Activated CD4-positive, alpha-beta T cell treated with anti-CD3 and anti-CD28 coated beads, Interleukin-2, Interleukin-4, amounts not matched to agents 100 ng/mL and 50 ng/mL, durations not matched to agents 16 hours and 8 hours (primary cell): ENCODE results near the gene AMIGO3.
A peak's percentile ranks its signal among the peaks of the same experiment; 100 is the strongest.
"Not testable (repeated sequence)": the region's sequence is repeated elsewhere in the genome, so short reads cannot be mapped to it uniquely, and the experiment has no call there.

Experiments used
- DNase-seq: peaks from one replicate; pipeline ENCODE4 v3.0.0-alpha.2; 2020; ENCODE audit warnings: low spot score

AMIGO3 gene

DNA sequence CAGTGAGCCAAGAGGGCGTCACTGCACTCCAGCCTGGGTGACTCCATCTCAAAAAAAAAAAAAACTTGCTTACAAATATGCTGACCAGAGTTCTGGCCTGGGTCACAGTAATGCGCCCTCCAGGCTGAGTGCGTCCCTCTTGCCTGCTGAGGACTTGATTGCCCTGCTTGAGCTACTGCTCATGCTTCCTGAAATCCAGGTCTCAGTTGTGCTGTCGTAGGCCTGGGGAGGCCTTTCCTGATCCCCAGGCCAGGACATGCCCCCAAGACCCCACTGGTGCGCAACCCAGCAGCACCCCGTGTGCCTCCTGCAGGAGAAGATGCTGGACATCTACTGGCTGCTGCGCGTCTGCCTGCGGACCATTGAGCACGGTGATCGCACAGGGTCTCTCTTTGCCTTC lies 7.3 kb downstream of the AMIGO3 start:
- no peak for DNase-seq

DNA sequence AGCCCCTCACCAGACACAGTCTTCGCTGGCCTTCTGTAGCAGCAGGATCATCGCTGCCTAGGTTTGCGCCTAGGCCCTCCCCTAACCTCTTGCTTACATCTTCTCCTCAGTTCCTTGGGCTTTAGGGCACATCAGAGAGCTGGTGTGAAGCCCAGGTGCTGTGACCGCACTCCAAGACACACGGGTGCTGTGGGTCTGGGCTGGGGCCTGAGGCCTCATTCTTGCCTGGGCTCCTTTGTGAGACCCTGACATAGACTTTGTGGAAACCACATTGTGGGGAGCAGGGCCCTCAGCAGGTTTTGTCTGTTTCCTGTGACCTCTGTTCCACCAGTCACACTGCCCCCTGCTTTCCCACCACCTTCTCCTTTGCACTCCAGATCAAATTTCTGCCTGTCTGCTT lies 8.0 kb downstream of the AMIGO3 start:
- no peak for DNase-seq

DNA sequence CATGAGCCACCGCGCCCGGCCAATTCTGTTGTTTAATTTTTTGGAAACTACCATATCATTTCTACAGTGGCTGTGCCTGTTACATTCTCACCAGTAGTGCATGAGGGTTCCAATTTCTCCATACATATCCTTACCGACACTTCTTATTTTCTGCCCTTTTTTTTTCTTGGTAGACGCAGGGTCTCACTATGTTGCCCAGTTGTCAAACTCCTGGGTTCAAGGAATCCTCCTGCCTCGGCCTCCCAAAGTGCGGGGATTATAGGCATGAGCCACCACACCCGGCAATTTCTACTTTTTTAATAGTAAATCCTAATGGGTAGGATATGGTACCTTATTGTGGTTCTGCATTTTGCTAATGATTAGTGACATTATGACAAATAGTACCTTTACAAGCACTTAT lies 9.6 kb downstream of the AMIGO3 start:
- DNase-seq, result no peak

DNA sequence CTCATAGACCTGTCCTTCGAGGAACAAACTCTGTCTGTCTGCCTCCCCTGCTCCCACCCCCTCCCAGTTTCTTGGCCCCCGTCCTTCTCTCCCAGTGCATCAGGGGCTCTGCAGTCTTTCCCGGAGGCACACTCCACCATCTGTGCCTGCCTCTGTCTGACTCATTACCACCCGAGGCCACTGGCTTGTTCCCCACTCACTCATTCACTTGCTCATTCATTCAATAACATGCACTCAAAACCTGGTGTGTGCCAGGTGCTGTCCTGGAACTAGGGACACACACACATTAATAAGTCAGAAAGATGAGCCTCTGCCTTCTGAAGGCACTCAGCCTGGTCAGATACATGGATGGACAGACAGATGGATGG lies 12.4 kb downstream of the AMIGO3 start:
- no peak for DNase-seq

DNA sequence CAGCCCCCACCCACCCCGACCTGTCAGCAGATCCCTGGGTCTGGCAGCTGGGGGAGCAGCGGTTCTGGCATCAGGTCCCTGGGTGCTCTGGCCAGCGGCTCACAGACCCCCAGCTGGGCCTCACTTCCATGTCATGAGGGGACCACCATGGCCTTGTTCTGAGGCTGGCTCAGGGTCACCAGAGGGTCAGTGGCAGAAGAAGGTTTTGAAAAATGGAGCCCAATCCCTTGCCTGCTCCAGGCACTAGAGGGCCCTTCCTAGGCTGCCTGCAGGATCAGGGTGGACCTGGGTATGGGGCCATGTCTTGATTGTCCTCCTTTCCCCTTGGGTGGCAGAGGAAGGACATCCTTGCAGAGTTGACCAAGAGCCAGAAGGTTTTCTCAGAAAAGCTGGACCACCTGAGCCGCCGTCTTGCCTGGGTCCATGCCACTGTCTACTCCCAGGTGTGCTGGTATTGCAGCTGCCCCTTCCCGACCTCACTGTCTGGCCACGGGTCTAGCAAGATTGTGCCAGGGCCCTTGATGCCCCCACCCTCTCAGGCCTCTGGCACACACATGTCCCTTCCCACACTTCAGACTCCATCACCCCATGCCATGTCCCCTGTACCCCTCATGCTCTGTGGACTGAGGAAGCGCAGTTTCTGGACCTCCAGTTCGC lies 12.9 kb downstream of the AMIGO3 start:
- no peak for DNase-seq

DNA sequence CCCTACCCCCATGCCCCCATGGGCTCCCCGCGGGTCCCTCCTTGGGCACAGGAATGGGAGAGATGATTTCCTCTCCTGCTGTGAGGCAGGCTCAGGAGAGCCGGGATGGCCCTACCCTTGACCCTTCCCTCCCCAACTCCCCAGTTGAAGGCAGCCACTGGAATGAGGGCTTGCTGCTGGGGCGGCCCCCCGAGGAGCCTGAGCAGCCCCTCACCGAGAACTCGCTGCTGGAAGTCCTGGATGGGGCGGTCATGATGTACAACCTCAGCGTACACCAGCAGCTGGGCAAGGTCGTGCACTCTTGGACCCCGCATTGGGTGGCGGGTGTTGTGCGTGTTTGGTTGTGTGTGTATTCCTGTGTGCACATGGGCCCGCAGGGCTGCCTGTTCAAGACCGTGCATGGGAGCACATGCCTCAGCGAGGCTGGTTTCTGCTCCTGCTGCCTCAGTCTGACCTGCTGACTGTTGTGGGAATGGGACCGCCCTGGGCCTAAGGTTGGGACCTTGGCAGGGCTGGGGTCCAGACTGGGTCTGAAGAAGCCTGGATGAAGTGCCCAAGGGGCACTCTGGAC lies 14.0 kb downstream of the AMIGO3 start:
- DNase-seq, result no peak

DNA sequence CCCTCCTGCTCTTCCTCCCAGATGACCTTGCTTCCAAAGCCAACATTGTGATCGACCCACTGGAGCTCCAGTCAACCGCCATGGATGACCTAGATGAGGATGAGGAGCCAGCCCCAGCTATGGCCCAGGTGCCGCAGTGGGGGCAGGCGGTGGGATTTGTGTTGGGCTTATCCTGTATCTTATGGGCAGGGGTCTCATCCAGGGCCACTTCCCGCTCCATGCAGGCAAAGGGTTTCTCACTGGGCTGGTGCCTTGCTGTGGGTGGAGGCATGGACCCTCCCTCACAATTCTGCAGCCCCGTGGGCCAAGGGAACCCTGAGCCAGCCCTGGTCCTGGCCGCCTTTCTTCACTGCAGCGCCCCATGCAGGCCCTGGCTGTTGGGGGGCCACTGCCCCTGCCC lies 14.9 kb downstream of the AMIGO3 start:
- DNase-seq, result no peak

DNA sequence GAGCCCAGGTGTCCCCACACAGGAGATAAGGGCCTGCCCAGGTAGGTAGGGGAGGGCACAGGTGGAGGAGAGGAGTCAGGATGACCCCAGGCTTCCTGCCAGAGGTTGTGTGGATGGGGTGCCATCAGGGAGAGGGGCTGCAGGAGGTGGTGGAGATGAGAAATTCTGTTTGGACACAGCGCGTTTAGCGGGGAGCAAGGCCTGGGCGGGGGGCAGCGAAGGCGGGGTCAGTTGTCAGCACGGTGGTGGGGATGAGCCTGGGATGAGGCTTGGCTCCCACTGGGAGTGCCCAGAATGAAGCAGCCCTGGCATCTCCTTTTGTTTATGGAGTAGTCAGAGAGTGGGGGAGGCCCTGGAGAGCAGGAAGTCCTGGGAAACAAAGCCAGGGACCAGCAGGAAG lies 15.5 kb downstream of the AMIGO3 start:
- DNase-seq, result no peak

DNA sequence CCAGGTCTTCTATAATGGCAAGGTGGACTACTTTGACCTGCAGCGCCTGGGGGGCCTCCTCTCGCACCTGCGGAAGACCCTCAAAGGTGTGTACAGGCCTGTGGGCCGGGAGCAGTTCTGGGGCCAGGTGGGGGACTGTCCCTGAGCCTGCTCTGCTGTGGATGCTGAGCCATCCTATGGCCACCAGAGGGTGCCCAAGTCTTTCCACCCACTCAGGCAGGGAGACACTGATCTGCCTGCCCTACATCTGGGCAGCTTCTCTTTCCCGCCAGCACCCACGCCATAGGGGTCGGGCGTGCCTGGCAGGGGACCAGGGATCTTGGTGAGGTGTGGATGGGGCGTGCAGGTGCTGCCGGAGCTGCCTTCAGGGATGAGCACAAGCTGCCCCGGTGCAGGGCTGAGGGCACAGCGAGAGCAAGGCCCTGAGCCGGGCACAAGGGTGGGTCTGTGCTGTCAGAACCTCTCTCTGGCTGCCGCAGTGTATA lies 16.0 kb downstream of the AMIGO3 start:
- peak; percentile 65 for DNase-seq

DNA sequence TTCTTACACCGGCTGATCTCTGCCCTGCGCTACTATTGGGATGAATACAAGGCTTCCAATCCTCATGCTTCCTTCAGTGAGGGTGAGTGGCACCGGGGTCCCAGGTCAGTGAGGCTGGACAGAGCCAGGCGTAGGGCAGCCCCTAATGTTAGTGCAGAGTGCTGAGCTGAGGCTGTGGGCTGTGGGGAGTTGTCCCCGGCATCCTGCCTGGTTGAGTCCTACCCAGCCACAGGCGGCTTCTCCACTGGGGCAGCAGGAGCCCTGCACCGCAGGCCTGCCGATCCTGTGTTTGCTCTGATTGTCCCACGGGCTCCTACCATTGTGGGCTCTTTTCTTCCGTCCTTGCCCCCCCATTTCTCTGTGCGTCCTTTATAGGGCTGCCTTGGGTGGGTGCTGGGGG lies 16.8 kb downstream of the AMIGO3 start:
- DNase-seq, result no peak

DNA sequence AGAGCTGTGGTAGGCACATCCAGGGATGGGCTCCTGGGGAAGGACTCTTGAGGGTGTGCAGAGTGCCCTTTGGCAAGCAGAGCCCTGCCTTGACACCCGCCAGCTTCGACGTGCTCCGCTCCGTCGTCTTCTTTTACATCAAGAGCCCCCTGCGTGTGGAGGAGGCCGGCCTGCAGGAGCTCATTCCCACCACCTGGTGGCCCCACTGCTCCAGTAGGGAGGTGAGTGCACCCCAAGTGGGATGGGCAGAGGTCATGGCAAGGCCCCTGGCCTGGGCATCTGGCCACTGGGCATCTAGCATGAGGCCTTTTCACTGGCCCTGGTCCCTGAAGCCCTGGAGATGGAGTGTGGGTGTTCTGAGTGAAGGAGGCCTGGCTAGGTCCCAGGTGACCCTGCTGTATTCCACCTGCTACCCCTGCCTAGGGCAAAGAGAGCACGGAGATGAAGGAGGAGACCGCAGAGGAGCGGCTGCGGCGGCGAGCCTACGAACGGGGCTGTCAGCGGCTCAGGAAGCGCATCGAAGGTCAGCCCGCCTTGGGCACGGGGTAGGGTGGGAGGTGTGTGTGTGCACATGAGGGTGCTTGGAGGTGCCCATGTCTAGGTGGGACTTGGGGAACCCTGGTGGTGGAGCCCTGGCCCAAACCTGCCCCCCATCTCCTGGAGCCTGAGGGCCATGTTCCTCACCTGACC lies 18.0 kb downstream of the AMIGO3 start:
- no peak for DNase-seq

DNA sequence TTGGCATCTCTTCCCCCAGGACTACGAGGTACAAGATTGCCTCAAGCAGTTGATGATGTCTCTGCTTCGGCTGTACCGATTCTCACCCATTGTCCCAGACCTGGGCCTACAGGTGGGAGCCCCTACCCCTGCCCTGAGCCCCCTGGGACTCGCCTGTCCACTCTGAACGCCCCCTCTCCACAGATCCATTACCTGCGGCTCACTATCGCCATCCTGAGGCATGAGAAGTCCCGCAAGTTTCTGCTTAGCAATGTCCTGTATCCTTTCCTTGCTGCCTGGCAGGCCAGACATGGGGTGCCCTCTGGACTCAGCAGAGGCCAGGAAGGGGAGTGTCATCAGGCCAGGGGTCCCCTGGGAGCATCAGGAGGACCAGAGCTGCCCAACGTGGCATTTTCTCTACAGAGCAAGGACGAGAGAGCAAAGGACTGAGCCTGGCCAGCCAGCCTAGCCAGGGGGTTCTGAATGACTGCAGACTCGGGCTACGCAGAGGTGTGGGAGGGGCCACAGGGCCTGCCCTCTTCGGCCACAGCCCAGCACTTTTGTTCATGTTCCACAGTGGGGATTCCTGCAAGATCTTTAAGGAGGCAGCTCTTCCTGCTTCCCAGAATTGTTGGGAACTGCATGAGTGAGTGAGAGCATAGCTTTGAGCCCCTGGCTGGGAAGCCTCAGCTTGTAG lies 18.9 kb downstream of the AMIGO3 start:
- no peak for DNase-seq

DNA sequence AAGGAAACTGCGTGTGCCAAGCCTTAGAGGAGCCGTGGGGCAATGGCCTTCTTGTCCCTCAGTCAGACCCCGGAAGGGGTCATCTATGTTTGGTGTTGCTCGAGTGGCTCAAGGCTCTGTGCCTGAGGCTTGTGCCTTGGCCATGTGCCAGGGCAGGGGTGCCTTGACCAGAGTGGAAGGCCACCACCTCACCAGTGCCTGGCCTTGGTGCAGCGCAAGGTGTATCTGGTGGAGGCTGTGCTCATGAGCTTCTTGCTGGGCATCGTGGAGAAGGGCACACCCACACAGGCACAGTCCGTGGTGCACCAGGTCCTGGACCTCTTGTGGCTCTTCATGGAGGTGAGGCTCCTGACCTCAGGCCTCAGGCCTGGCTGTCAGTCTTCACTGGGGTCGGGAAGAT lies 19.5 kb downstream of the AMIGO3 start:
- no peak for DNase-seq

DNA sequence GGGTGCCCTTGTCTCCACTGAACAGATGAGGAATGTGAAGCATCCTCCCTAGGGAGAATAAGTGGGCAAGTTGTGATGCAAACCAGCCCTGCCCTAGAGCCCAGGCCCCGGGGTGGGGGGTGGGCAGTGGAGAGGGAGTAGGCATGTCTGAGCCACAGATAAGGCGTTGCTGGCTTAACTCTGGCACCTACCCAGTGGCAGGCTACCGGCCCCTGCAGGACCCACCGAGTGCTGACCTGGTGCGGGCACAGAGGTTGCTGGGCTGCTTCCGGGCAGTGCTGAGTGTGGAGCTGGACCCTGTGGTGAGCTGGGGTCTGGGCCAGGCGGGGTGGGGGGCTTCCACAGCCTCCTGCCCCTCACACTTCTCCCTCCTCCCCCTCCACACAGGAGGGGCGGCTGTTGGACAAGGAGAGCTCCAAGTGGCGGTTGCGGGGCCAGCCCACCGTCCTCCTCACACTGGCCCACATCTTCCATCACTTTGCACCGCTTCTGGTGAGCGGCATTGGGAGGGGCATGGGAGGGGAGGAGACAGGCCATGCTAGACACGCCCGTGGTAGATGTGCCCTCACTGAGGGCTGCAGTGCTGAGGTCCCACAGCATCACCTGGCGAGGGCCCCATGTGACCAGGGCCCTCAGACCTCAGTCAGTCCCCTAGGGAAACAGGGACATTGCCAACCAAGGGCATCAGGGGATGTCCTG lies 20.1 kb downstream of the AMIGO3 start:
- DNase-seq, result no peak

DNA sequence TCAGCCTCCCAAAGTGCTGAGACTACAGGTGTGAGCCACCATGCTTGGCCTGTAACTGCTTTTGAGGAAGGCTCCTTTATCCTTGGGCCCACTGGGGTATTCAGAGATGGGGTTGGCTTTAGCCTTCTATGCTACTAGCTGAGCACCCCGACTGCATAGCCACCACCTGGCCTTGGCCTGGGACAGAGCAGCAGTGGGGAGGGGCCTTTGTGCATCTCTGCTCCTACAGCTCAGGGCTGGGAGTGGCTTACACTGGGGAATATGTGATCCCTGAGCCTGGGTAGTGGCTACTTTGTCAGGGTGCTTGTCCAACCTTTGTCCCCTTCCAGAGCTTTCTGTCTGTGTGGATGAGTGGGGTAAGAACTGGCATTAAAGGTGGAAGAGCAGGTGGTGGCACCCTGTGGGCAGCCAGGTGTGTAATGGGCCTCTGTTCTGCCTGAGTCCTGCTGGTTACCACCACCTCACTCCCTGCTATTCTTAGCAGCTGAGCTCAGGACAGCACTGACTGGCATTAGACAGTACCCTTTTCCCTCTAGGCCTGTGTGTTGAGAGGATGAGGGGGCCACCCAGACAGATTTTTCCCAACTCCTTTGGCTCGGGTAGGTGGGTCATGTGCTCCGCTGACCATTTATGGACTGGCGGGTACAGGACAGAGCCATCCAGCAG lies 24.0 kb downstream of the AMIGO3 start:
- not testable (repeated sequence) for DNase-seq

DNA sequence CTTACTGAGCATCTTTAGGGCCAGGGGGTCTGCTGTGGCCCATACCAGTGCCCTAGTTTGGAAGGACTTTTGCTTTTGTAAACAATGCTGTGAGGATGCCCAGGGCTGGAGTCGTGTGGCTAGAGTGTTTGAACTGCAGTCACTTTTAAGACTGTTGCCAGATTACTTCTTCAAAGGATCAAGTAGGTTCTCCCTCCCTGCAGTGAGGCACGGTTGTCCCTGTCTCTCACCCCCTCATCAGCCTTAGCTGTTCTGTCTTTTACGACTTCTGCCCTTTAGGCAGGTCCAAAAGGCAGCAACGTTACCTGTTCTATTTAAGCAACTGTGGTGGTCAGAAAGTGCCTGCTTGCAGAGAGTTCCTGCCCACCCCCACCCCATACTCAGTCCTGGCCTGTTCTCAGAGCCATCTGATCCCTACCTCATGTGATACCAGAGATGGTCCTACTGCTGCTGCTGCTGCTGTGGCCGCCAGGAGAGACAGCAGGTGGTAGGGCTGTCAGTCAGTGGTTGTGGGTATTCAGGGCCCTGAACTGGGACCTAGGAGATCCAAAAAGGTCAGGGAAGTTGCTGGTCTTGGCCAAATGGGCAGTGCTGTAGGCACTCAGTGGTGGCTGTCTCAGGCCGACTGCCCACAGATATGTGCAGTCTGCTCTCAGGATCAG lies 24.9 kb downstream of the AMIGO3 start:
- not testable (repeated sequence) for DNase-seq

DNA sequence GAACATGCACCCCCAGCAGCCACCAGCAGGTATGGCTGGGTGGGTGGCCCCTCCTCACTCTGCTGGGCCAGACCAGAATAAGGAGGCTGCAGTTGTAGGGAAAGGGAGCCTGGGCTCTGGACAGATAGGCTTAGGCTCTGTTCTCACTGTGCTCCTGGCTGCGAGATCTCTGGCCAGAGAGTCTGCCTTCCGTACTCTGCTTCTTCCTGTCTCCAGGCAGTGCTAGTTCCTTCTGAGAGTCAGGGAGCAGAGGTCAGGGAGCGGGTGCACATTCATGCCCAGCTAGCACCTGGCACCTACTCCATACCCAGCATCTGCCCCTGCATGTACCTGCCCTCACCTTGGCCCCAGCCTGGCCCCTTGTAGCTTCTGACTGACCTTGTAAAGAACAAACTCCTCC lies 28.0 kb downstream of the AMIGO3 start:
- not testable (repeated sequence) for DNase-seq

DNA sequence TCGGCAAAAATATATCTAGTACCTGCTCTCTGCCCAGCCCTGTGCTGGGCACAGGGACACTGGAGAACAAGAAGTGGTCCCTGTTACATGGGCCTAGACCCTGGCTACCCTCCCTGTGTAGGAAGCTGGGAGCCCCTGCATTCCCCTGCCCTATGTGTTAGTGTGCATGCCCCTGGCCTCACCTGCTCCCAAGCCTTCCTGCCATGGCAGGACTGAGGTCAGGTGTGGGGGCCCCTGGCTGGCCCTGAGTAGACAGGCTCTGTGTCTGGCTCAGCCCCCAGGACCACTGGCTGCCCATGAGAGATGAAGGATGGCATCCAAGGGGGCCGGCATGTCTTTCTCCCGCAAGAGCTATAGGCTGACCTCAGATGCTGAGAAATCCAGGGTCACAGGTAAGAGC lies 28.6 kb downstream of the AMIGO3 start:
- DNase-seq, result not testable (repeated sequence)

DNA sequence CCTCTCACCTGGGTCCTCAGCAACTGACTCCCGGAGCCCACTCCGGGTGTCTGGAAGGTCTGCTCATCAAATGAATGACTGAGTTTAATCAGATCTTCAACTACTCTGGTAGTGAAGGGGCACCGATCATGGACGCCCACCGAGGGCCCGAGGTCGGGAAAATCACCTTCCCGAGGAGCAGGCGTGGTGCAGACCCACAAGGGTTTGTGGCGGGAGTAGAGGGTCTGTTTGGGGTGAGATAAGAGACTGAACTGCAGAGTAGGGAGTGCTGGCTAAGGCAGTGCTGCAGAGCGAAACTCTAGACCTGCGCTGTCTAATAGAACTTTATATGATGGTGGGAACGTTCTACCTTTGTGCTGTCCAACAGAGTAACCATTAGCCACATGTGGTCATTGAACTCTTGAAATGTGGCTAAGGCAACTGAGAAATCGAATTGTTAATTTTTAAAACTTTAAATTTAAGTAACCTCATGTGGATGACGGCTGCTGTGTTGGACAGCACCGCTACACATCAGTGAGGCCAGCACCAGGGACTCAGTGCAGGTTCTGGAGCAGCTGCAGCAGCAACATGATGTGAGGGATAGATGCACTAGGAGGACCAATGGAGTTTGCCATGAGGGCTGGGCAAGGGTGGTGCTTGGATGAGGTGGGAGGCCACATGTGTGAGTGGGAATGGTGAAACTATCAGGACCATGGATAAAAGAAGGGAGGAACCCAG lies 29.4 kb downstream of the AMIGO3 start:
- DNase-seq, result not testable (repeated sequence)

DNA sequence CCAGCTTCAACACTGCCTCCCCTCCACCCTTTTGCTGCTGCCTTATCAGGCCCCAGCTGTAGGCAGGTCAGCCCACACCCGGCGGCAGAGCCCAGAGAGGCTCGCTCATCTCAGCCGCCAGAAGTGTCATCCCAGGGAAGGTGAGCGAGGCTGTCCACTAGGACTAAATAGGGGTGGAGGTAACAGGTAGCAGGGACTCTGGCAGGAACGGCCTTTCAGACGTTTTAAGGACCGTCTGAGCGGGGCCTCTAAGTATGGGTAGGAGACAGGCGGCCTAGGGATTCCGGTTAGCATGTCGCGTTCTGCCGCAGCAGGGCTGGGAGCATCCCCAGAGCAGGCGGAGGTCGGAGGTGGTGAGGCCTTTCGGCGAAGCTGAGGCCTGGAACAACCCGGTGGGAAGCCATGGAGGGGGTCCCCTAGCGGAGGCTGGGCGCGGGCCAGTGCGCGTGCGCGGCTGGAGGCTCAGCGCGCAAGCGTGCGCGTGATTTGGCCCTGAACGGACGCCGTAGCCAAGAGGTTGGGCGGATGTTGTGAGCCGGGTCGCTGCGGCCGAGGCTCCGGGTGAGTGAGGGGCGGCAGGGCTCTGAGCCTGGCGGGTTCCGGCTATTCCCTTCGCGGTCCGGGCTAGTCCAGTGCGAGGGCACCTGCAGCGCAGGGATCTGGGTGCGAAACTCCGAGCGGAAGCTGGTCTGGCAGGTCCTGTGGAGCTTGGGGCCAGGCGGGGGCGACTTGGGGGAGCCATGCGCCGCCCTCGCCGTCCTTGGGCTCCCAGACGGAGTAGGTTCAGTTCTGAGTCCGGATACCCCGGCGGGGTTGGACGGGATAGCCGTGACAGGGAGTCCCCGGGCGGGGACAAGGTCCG lies 30.2 kb downstream of the AMIGO3 start, which contains the start of the genes MST1 and RNF123:
Gene MST1 (minus strand): TSS at position 429 of the 862 bp plus-strand sequence. CDS start 783 bp downstream, outside the sequence.
Gene RNF123 (plus strand): TSS at position 512 of the 862 bp plus-strand sequence. CDS start 1,609 bp downstream, outside the sequence.
- peak; percentile 93 for DNase-seq
